ENCODE measurements around the gene DUSP2.

DNA sequence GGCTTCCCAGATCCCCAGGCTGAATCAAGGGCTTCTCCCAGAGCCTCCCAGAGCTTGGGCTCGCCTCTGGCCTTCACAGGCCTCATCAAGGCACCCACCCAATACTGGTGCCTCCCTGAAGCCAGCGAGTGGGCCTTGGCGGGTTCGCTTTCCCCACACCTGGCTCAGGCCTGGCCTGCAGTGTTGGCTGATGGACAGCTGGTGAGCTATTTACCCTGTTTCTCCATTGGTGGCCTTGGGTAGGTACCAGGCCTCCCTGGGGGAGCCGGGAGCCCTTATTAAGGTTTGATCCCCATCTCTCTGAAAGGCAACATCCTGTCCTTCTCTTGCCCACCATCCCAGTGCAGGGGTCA lies 18.2 kb upstream of the DUSP2 start:
- no peak for TF ChIP-seq BHLHE40 (IDR thresholded peaks at IDR 0.05; ENCODE audit: borderline replicate concordance)
- no peak for TF ChIP-seq FOXK2 (IDR thresholded peaks at IDR 0.05)
- no peak for TF ChIP-seq ZNF384 (IDR thresholded peaks at IDR 0.05)
- no peak for TF ChIP-seq FOXA1 (IDR thresholded peaks at IDR 0.05)
- TF ChIP-seq FOXM1 (IDR thresholded peaks at IDR 0.05; ENCODE audit: borderline replicate concordance) = no peak
- no peak for TF ChIP-seq SUZ12 (IDR thresholded peaks at IDR 0.05)
- TF ChIP-seq SP1 (IDR thresholded peaks at IDR 0.05) = no peak
- no peak for TF ChIP-seq HDGF (IDR thresholded peaks at IDR 0.05; ENCODE audit: borderline replicate concordance)
- TF ChIP-seq CTBP1 (IDR thresholded peaks at IDR 0.05; ENCODE audit: borderline replicate concordance) = no peak
- TF ChIP-seq, protein P1, sequence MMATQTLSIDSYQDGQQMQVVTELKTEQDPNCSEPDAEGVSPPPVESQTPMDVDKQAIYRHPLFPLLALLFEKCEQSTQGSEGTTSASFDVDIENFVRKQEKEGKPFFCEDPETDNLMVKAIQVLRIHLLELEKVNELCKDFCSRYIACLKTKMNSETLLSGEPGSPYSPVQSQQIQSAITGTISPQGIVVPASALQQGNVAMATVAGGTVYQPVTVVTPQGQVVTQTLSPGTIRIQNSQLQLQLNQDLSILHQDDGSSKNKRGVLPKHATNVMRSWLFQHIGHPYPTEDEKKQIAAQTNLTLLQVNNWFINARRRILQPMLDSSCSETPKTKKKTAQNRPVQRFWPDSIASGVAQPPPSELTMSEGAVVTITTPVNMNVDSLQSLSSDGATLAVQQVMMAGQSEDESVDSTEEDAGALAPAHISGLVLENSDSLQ (IDR thresholded peaks at IDR 0.05) = no peak
- TF ChIP-seq NFRKB (IDR thresholded peaks at IDR 0.05) = no peak
- TF ChIP-seq ELF4 (IDR thresholded peaks at IDR 0.05) = no peak

All from HEK293T (cell line).